ENCODE measurements around the gene ARHGEF4. TPM values are rescaled to one million over a fixed set of nuclear protein-coding genes. Genes with fewer than 3 reads are reported as not detected.

The ARHGEF4 gene
- total RNA-seq, 1 experiment from 2014 or later: 12.6 TPM

DNA sequence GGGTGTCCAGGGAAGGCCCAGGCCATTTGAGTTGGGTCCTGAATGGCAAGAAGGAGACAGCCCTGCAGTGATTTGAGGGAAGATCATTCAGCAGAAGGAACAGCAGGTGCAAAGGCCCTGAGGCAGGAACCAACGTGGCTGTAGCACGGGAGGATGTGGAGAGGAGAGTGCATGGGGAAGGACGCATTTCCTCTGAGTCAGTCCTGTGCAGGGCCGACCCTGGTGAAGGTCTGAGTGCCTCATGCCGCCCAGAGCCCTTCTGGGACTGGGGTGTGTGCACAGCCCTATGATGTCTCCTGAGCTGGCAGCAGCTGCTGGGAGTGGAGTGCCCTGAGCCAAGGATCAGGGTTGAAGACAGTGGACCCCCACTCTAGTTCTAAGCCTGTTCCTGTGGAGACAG, 17.9 kb upstream of the ARHGEF4 start:
- Histone ChIP-seq H3K27ac (ENCODE audit: insufficient read length, low read depth, low read length) (no peak overlapping the region), H3K4ac (ENCODE audit: low read depth, low read length) (no peak overlapping the region), H3K14ac (ENCODE audit: insufficient read depth, low read length) (no peak overlapping the region; the same call in 1 of the 2 replicates), H2BK12ac (ENCODE audit: insufficient read length, low read depth, low read length) (no peak overlapping the region), H3K9ac (ENCODE audit: extremely low read depth, insufficient read length, low read length) (no peak overlapping the region), H3K4me1 (ENCODE audit: insufficient read depth, low read length) (peaks cover 2% of the 10 kb centered on the region; the same call in 1 of the 2 replicates), H2BK120ac (ENCODE audit: low read depth, low read length, poor library complexity, severe bottlenecking) (no peak overlapping the region), H3K27me3 (ENCODE audit: insufficient read depth, low read length) (no peaks in the 10 kb centered on the region), H3K4me2 (ENCODE audit: insufficient read depth, insufficient read length, low read length) (no peak overlapping the region), H3T11ph (ENCODE audit: low read length) (no peak overlapping the region), H4K20me1 (ENCODE audit: control insufficient read depth, insufficient read depth, insufficient read length) (peaks cover 3% of the 10 kb centered on the region), H4K91ac (ENCODE audit: insufficient read length, low read depth, low read length) (no peak overlapping the region), H3K56ac (ENCODE audit: insufficient read length, low read depth, low read length) (no peak overlapping the region), H3K79me1 (ENCODE audit: insufficient read depth, low read depth, low read length, poor library complexity, severe bottlenecking) (no peaks in the 10 kb centered on the region), H2AK5ac (ENCODE audit: insufficient read length, low read length) (no peak overlapping the region), H3K9me3 (ENCODE audit: control insufficient read depth, low read depth, low read length) (no peaks in the 10 kb centered on the region), H3K18ac (ENCODE audit: insufficient read length, low read depth, low read length) (no peak overlapping the region), H2AFZ (ENCODE audit: low read length) (no peak overlapping the region), H3K23ac (ENCODE audit: insufficient read length, low read depth, low read length) (no peak overlapping the region), H4K8ac (replicated peaks; ENCODE audit: insufficient read length, low read depth, low read length) (no peak overlapping the region), H3K23me2 (ENCODE audit: insufficient read length, low read depth, low read length, poor library complexity, severe bottlenecking) (no peaks in the 10 kb centered on the region), H3K79me2 (ENCODE audit: insufficient read depth, low read length) (no peaks in the 10 kb centered on the region), H2BK15ac (ENCODE audit: low read depth, low read length) (no peak overlapping the region), H2BK20ac (ENCODE audit: low read depth, low read length, poor library complexity, severe bottlenecking) (no peak overlapping the region), H2BK5ac (ENCODE audit: insufficient read length, low read length) (no peak overlapping the region), H4K5ac (ENCODE audit: insufficient read length, low read depth, low read length) (no peak overlapping the region)
- WGBS (ENCODE audit: extremely low coverage, insufficient read length, low lambda C conversion rate): no CpG with 5 or more reads among the region's 5 CpGs
- Mint-ChIP-seq H3K4me1 (peaks cover 21 to 29% of the 10 kb centered on the region in 2 experiments), H3K27ac (peak overlapping the region in 2 of 3 experiments; percentile 7 to 28; a peak in 1 of 7 replicates), H3K9me3 (peaks cover 0 to 3% of the 10 kb centered on the region in 2 experiments; a peak in 2 of 5 replicates), H3K36me3 (ENCODE audit: insufficient read depth in 1 of 3, low read depth in 3 of 3) (no peaks in the 10 kb centered on the region), H3K27me3 (ENCODE audit: low read depth) (peaks cover 3% of the 10 kb centered on the region), H3K4me3 (no peak overlapping the region)
- no peak for DNase-seq
- TF ChIP-seq, protein P1, sequence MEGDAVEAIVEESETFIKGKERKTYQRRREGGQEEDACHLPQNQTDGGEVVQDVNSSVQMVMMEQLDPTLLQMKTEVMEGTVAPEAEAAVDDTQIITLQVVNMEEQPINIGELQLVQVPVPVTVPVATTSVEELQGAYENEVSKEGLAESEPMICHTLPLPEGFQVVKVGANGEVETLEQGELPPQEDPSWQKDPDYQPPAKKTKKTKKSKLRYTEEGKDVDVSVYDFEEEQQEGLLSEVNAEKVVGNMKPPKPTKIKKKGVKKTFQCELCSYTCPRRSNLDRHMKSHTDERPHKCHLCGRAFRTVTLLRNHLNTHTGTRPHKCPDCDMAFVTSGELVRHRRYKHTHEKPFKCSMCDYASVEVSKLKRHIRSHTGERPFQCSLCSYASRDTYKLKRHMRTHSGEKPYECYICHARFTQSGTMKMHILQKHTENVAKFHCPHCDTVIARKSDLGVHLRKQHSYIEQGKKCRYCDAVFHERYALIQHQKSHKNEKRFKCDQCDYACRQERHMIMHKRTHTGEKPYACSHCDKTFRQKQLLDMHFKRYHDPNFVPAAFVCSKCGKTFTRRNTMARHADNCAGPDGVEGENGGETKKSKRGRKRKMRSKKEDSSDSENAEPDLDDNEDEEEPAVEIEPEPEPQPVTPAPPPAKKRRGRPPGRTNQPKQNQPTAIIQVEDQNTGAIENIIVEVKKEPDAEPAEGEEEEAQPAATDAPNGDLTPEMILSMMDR (conservative IDR thresholded peaks at IDR 0.05): no peak
